Stimulated activated memory B cell treated with anti-CD40 and anti-IgM and Interleukin-4, amounts not matched to agents 10 μg/mL and 1 μg/mL and 100 μg/mL, for 72 hours (primary cell): ENCODE data around the gene LYRM9.

Experiments
- ATAC-seq: fragments of 150-1000 bp; cut with Tn5 transposase; 2 replicates; pipeline ENCODE4 v1.10.0; 2021
- H3K27ac Mint-ChIP-seq: one replicate; pipeline ENCODE4 v1.8.0; 2022; ENCODE audit warnings: mild to moderate bottlenecking, mixed read lengths
- H3K27me3 Mint-ChIP-seq: one replicate; pipeline ENCODE4 v1.8.0; 2022; ENCODE audit warnings: mixed read lengths
- H3K36me3 Mint-ChIP-seq: one replicate; pipeline ENCODE4 v1.8.0; 2022; ENCODE audit warnings: mixed read lengths
- H3K4me1 Mint-ChIP-seq: one replicate; pipeline ENCODE4 v1.8.0; 2022; ENCODE audit warnings: mixed read lengths
- H3K4me3 Mint-ChIP-seq: one replicate; pipeline ENCODE4 v1.8.0; 2022; ENCODE audit warnings: mild to moderate bottlenecking, moderate library complexity, mixed read lengths
- H3K9me3 Mint-ChIP-seq: one replicate; pipeline ENCODE4 v1.8.0; 2022; ENCODE audit warnings: mixed read lengths

The LYRM9 gene

GRCh38 chr17:27892866-27893769 lies at the start of gene LYRM9:
Gene LYRM9 (minus strand): TSS chr17:27893365. CDS start chr17:27882694, 10,671 bp downstream.
- peak within 1 kb of the TSS; percentile 69 for H3K27ac Mint-ChIP-seq
- H3K27me3 Mint-ChIP-seq, result no peaks in the 10 kb centered on the region
- no peaks in the 10 kb centered on the region for H3K36me3 Mint-ChIP-seq
- peaks cover 36% of the 10 kb centered on the region for H3K4me1 Mint-ChIP-seq
- peak; percentile 98 for ATAC-seq
- H3K4me3 Mint-ChIP-seq, result peak within 1 kb of the TSS; percentile 79
- no peaks in the 10 kb centered on the region for H3K9me3 Mint-ChIP-seq

DNA sequence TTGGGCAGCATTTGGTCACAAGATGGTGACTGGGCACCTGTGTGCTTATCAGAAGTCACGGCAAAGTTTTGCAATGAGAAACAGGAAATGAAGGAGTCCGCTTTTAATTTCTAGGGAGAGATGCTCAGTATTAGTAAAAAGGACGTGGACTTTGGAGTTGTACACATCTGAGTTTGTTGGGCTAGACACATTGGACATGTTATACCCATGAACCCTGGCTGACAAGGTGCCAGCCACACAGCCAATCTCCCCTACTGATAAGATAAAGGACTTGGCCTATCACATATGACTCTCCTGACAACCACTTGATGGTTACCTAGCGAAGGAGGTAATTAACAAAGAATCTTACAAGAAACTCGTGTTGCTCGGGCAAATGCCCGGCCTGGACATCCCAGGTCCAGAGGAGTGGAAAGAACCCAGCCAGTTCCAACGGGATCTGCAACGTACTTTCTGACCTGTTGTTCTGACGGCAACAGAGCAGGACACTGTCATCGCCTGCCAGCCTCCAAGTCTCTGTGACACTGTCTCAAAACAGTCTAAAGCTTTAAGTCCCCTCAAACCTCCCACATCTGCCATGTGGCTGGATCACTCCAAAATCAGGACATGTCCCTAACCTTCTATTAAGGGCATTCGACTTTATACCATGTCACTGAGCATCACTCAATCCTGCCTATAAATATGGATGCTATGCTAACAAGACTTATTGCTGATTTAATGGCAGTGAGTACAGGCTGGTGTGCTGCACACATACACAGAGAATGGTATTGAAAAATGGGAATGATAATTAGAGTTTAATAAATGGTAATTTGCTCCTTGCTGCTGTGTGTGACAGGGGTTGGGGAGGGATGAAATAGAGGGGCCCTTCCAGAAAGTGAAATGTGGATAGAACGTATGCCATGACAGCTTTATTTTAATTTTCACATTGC lies 47.6 kb upstream of the LYRM9 start:
- H3K4me1 Mint-ChIP-seq, result peaks cover 33% of the 10 kb centered on the region
- no peak overlapping the region for H3K4me3 Mint-ChIP-seq
- H3K27ac Mint-ChIP-seq, result no peak overlapping the region
- H3K9me3 Mint-ChIP-seq, result no peaks in the 10 kb centered on the region
- no peaks in the 10 kb centered on the region for H3K36me3 Mint-ChIP-seq
- H3K27me3 Mint-ChIP-seq, result peaks cover 19% of the 10 kb centered on the region
- ATAC-seq, result no peak

- peak overlapping the region; percentile 54 for H3K4me3 Mint-ChIP-seq
- ATAC-seq, result peak; percentile 79
Measured at GRCh38 chr17:27939474-27940465, 46.6 kb upstream of the LYRM9 start.

DNA sequence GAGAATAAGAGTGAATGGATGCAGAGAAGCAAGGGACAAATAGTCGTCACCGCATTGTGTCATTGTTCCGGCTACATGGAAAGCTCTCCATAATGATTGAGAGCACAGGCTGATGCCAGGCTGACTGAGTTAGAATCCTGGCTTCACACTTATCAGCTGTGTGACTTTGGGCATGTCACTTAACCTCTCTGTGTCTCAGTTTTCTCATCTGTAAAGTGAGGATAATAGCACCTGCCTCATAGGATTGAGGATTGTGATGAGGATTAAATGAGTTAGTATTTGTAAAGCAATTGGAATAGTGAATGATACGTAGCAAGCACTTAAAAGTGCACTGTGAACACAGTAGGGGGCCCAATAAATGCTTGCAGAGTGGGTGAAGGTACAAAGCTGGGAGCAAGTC lies 45.7 kb upstream of the LYRM9 start:
- no peak for ATAC-seq
- Mint-ChIP-seq H3K4me1 (peaks cover 17% of the 10 kb centered on the region), H3K27me3 (peaks cover 33% of the 10 kb centered on the region), H3K9me3 (no peaks in the 10 kb centered on the region), H3K36me3 (no peaks in the 10 kb centered on the region), H3K4me3 (no peak overlapping the region), H3K27ac (no peak overlapping the region)

More at GRCh38 chr17:27939474-27940465, 46.6 kb upstream of the LYRM9 start:
- Mint-ChIP-seq H3K36me3 (no peaks in the 10 kb centered on the region), H3K9me3 (no peaks in the 10 kb centered on the region), H3K4me1 (peaks cover 23% of the 10 kb centered on the region), H3K27me3 (peaks cover 29% of the 10 kb centered on the region), H3K27ac (peak overlapping the region; percentile 12)

DNA sequence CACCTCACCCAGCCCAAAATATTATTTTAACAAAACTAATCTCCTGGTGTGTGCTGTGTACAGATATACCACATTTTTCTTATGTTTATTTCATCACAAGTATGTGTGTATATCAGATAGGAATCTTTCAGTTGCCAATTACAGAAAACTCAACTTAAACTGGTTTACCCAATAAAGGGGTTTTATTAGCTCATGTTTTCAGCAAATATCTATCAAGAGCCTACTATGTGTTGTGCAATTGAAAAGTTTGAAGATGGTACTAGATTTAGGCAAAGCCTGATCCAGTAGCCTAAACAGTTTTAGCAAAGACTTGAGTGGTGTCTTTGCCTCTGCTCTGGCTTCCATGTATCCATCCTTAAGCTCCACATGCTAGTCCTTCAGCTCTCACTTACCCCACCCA lies 45.1 kb upstream of the LYRM9 start:
- Mint-ChIP-seq H3K4me3 (no peak overlapping the region), H3K36me3 (no peaks in the 10 kb centered on the region), H3K27ac (no peak overlapping the region), H3K27me3 (peaks cover 33% of the 10 kb centered on the region), H3K4me1 (peaks cover 17% of the 10 kb centered on the region), H3K9me3 (no peaks in the 10 kb centered on the region)
- ATAC-seq, result no peak

DNA sequence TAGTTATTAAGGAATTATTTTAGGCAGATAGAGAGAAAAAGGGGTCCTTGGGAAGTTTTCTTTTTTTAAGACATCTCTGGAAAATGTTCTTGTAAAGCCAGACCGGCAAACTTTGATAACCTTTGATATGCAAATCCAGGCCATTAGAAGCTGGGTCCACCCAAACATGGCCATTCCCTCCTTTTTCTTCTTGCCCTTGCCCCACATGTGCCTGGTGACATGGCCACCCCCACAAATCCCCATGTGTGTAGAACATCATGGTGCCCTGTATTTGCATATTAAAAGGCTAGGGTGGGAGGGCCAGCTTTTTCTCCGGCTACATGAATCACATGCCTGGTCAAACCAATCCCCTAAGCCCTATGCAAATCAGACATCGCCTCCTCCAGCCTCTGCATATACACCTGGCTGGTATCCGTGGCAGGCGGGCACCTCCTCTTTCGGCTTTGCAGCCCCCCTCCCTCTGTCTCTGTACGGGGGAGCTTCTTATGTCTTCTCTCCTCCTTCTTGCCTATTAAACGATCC lies 43.9 kb upstream of the LYRM9 start:
- Mint-ChIP-seq H3K36me3 (no peaks in the 10 kb centered on the region), H3K27me3 (peaks cover 33% of the 10 kb centered on the region), H3K27ac (no peak overlapping the region), H3K4me3 (no peak overlapping the region), H3K4me1 (peaks cover 17% of the 10 kb centered on the region), H3K9me3 (no peaks in the 10 kb centered on the region)
- ATAC-seq, result no peak

GRCh38 chr17:27930000-27930399 lies 36.8 kb upstream of the LYRM9 start:
- Mint-ChIP-seq H3K4me1 (no peaks in the 10 kb centered on the region), H3K27me3 (peaks cover 7% of the 10 kb centered on the region), H3K4me3 (no peak overlapping the region), H3K9me3 (no peaks in the 10 kb centered on the region), H3K36me3 (no peaks in the 10 kb centered on the region), H3K27ac (no peak overlapping the region)
- ATAC-seq, result no peak

DNA sequence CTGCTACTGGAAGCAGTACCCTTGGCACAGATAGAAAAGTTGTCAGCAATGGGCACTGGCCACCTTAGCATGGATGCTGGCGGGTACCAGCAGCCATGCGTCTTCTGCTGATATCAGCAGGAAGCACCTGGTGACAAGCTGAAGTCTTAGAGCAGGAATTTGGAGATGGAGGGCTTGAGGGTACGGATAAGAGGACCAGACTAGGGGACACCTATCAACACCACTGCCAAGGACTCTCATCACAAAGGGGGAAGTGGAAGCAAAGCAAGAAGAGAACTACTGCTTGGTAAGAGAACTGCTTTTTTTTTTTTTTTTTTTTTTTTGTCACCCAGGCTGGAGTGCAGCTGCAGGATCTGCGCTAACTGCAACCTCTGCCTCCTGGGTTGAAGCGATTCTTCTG lies 35.4 kb upstream of the LYRM9 start:
- H3K27me3 Mint-ChIP-seq, result no peaks in the 10 kb centered on the region
- no peaks in the 10 kb centered on the region for H3K9me3 Mint-ChIP-seq
- H3K36me3 Mint-ChIP-seq, result no peaks in the 10 kb centered on the region
- ATAC-seq, result no peak
- no peak overlapping the region for H3K27ac Mint-ChIP-seq
- H3K4me3 Mint-ChIP-seq, result no peak overlapping the region
- no peaks in the 10 kb centered on the region for H3K4me1 Mint-ChIP-seq

GRCh38 chr17:27927781-27928180 lies 34.6 kb upstream of the LYRM9 start:
- H3K27ac Mint-ChIP-seq, result no peak overlapping the region
- ATAC-seq, result no peak

DNA sequence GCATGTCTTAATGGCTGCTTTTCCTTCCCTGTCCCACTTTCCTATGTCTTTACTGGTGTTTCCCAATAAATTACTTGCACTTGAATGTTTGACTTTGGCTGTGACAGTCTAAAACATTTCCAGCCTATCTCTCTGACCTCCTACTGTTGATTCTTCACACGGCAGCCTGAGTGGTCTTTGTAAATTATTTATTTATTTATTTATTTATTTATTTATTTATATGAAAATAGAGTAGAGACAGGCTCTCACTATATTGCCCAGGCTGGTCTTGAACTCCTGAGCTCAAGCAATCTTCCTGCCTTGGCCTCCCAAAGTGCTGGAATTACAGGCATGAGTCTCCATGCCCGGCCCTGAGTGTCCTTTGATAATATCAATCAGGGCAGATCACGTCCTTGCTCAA lies 28.4 kb upstream of the LYRM9 start:
- no peak overlapping the region for H3K4me3 Mint-ChIP-seq
- peaks cover 19% of the 10 kb centered on the region for H3K27me3 Mint-ChIP-seq
- H3K4me1 Mint-ChIP-seq, result no peaks in the 10 kb centered on the region

More at GRCh38 chr17:27927781-27928180, 34.6 kb upstream of the LYRM9 start:
- H3K27me3 Mint-ChIP-seq, result no peaks in the 10 kb centered on the region
- H3K9me3 Mint-ChIP-seq, result no peaks in the 10 kb centered on the region
- H3K4me1 Mint-ChIP-seq, result no peaks in the 10 kb centered on the region
- no peak overlapping the region for H3K4me3 Mint-ChIP-seq
- H3K36me3 Mint-ChIP-seq, result no peaks in the 10 kb centered on the region

DNA sequence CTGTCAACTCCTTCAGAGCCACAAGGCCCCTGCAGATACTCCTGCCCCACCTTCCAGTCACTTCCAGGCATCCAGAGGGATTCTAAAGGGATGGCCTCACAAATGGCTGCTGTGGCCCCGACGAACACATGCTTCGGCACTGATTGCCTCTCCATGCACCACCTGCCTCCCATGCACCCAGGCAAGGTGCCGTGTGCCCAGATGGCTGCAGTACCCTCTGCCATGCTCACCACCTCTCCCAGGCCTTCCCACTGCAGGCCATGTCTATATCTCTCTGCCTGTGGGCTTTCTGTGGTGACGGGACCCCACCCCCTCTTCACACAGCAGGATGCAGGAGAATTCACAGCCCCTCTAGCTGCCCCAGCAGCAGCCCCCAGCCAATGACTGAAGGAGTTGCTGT lies 27.9 kb upstream of the LYRM9 start:
- ATAC-seq, result no peak
- Mint-ChIP-seq H3K36me3 (no peaks in the 10 kb centered on the region), H3K9me3 (no peaks in the 10 kb centered on the region), H3K4me3 (no peak overlapping the region), H3K27ac (no peak overlapping the region), H3K4me1 (no peaks in the 10 kb centered on the region), H3K27me3 (peaks cover 19% of the 10 kb centered on the region)

More for the DNA sequence above, 28.4 kb upstream of the LYRM9 start:
- H3K9me3 Mint-ChIP-seq, result no peaks in the 10 kb centered on the region
- ATAC-seq, result no peak
- no peak overlapping the region for H3K27ac Mint-ChIP-seq
- no peaks in the 10 kb centered on the region for H3K36me3 Mint-ChIP-seq

GRCh38 chr17:27920569-27920968 lies 27.4 kb upstream of the LYRM9 start:
- Mint-ChIP-seq H3K4me1 (no peaks in the 10 kb centered on the region), H3K4me3 (no peak overlapping the region), H3K27me3 (peaks cover 19% of the 10 kb centered on the region), H3K36me3 (no peaks in the 10 kb centered on the region), H3K27ac (no peak overlapping the region), H3K9me3 (no peaks in the 10 kb centered on the region)
- no peak for ATAC-seq

DNA sequence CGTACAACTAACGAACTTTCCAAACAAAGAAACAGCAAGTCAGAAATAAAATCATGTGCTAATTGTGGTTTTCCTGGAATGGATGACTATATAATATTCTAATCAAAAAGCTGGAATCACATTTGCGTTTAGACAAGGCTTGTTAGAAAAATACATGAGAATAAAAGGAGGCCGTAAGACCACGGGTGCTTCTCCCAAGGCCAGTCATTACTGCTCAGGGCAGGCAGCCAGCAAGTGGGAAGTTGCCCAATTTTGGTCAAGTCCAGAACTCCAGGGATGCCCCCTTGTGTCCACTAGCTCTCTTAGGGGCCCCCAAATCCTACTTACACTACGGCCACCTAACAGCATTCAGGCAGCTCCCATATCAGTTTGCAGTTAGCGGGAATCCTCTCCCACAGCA lies 25.9 kb upstream of the LYRM9 start:
- peaks cover 19% of the 10 kb centered on the region for H3K27me3 Mint-ChIP-seq
- H3K4me3 Mint-ChIP-seq, result no peak overlapping the region
- H3K27ac Mint-ChIP-seq, result no peak overlapping the region
- no peaks in the 10 kb centered on the region for H3K9me3 Mint-ChIP-seq
- ATAC-seq, result no peak
- no peaks in the 10 kb centered on the region for H3K36me3 Mint-ChIP-seq
- no peaks in the 10 kb centered on the region for H3K4me1 Mint-ChIP-seq

DNA sequence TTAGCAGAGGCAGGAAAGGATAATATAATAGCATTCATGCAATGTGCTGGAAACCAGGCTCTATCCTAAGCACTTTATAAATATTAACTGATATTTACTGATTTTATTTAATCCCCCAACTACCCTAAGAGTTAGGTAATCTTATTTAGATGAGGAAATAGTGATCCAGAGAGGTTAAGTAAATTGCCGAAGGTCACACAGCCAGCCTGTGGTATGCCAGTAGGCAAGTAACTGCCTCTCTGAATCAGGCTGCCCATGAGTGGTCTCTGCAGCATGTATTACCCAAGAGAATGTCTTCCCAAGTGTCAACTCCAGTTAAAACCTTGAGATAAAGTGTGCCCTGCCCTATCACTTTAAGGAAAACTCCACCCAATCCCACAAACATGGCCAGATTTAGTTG lies 25.3 kb upstream of the LYRM9 start:
- no peak for ATAC-seq
- H3K4me1 Mint-ChIP-seq, result no peaks in the 10 kb centered on the region
- H3K4me3 Mint-ChIP-seq, result no peak overlapping the region
- H3K9me3 Mint-ChIP-seq, result no peaks in the 10 kb centered on the region
- peaks cover 19% of the 10 kb centered on the region for H3K27me3 Mint-ChIP-seq
- H3K36me3 Mint-ChIP-seq, result no peaks in the 10 kb centered on the region
- H3K27ac Mint-ChIP-seq, result no peak overlapping the region
